HUES64 (cell line): Measurements from ENCODE around the gene GALNT10.
A peak's percentile ranks its signal among the peaks of the same experiment; 100 is the strongest.

Source experiments
- H3K27ac ChIP-seq: 2 replicates; pipeline ENCODE4 v1.7.0; 2013; ENCODE audit warnings: low read depth, low read length, inconsistent platforms
- H3K27me3 ChIP-seq: 2 replicates; pipeline ENCODE4 v1.6.1; 2013; ENCODE audit warnings: mild to moderate bottlenecking, low read length; ENCODE audit not compliant: insufficient read depth
- H3K36me3 ChIP-seq: 2 replicates; pipeline ENCODE4 v1.6.1; 2013; ENCODE audit warnings: mild to moderate bottlenecking, low read length; ENCODE audit not compliant: insufficient read depth
- H3K4me1 ChIP-seq: 2 replicates; pipeline ENCODE4 v1.6.1; 2013; ENCODE audit warnings: mild to moderate bottlenecking, low read length, moderate library complexity; ENCODE audit not compliant: insufficient read depth
- H3K4me3 ChIP-seq: 2 replicates; pipeline ENCODE4 v1.5.1; 2013; ENCODE audit warnings: mild to moderate bottlenecking, low read length, moderate library complexity
- H3K9ac ChIP-seq: 2 replicates; pipeline ENCODE4 v1.6.1; 2013; ENCODE audit warnings: mild to moderate bottlenecking, low read depth, low read length
- H3K9me3 ChIP-seq: 2 replicates; pipeline ENCODE4 v1.6.1; 2013; ENCODE audit warnings: low read depth, low read length; ENCODE audit not compliant: insufficient read depth
- WGBS: fragments of 150-250, 120-280 bp; methylation state at CpG from one replicate; pipeline ENCODE4 v1.1.7; 2013; ENCODE audit warnings: missing lambda C conversion rate; 5-methylcytosine and 5-hydroxymethylcytosine counted together

The GALNT10 gene

GRCh38 chr5:154218786-154219185 is 28.3 kb downstream of the GALNT10 start:
- no peak overlapping the region for H3K4me3 ChIP-seq
- H3K4me1 ChIP-seq: peaks cover 35% of the 10 kb centered on the region
- WGBS: 89% methylated on average over 8 of the region's 8 CpGs
- no peaks in the 10 kb centered on the region for H3K36me3 ChIP-seq
- no peak overlapping the region for H3K27ac ChIP-seq
- H3K27me3 ChIP-seq: no peaks in the 10 kb centered on the region
- H3K9ac ChIP-seq: no peak overlapping the region
- H3K9me3 ChIP-seq: no peaks in the 10 kb centered on the region

GRCh38 chr5:154220625-154221024 is 30.1 kb downstream of the GALNT10 start:
- no peak overlapping the region for H3K9ac ChIP-seq
- no peaks in the 10 kb centered on the region for H3K9me3 ChIP-seq
- no peak overlapping the region for H3K27ac ChIP-seq

GRCh38 chr5:154221371-154221896 is 30.9 kb downstream of the GALNT10 start:
- Histone ChIP-seq H3K36me3 (no peaks in the 10 kb centered on the region), H3K4me3 (no peak overlapping the region), H3K4me1 (peaks cover 35% of the 10 kb centered on the region), H3K27me3 (no peaks in the 10 kb centered on the region), H3K9me3 (no peaks in the 10 kb centered on the region), H3K27ac (peak overlapping the region; percentile 24; the same call in 1 of the 2 replicates), H3K9ac (no peak overlapping the region)
- WGBS: 85% methylated on average over 8 of the region's 8 CpGs

More at GRCh38 chr5:154220625-154221024, 30.1 kb downstream of the GALNT10 start:
- no peaks in the 10 kb centered on the region for H3K36me3 ChIP-seq
- peaks cover 35% of the 10 kb centered on the region for H3K4me1 ChIP-seq
- H3K27me3 ChIP-seq: no peaks in the 10 kb centered on the region
- H3K4me3 ChIP-seq: no peak overlapping the region

DNA sequence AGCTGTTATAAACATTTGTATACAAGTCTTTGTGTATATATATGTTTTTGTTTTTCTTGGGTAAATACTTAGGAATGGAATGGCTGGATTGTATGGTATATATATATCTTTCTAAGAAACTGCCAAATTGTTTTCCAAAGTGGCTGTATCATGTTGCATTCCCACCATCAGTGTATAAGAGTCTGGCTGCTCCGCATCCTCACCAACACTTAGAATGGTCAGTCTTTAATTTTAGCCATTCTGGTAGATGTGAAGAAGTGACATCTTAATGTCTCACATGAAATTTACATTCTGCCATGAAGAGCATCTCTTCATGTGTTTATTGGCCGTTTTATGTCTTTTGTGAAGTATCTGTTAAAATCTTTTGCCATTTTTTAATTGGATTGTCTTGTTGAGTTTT is 31.9 kb downstream of the GALNT10 start:
- H3K27ac ChIP-seq: no peak overlapping the region
- 91% methylated on average over 2 of the region's 2 CpGs for WGBS
- H3K36me3 ChIP-seq: no peaks in the 10 kb centered on the region
- peaks cover 35% of the 10 kb centered on the region for H3K4me1 ChIP-seq
- H3K4me3 ChIP-seq: no peak overlapping the region
- H3K9ac ChIP-seq: no peak overlapping the region
- H3K9me3 ChIP-seq: peaks cover 6% of the 10 kb centered on the region; the same call in 1 of the 2 replicates
- no peaks in the 10 kb centered on the region for H3K27me3 ChIP-seq

GRCh38 chr5:154223320-154223719 is 32.8 kb downstream of the GALNT10 start:
- H3K4me1 ChIP-seq: peaks cover 35% of the 10 kb centered on the region
- no peaks in the 10 kb centered on the region for H3K36me3 ChIP-seq
- H3K9me3 ChIP-seq: peaks cover 7% of the 10 kb centered on the region; the same call in 1 of the 2 replicates
- H3K9ac ChIP-seq: no peak overlapping the region
- no peak overlapping the region for H3K4me3 ChIP-seq
- 89% methylated on average over 3 of the region's 3 CpGs for WGBS
- no peak overlapping the region for H3K27ac ChIP-seq
- no peaks in the 10 kb centered on the region for H3K27me3 ChIP-seq

DNA sequence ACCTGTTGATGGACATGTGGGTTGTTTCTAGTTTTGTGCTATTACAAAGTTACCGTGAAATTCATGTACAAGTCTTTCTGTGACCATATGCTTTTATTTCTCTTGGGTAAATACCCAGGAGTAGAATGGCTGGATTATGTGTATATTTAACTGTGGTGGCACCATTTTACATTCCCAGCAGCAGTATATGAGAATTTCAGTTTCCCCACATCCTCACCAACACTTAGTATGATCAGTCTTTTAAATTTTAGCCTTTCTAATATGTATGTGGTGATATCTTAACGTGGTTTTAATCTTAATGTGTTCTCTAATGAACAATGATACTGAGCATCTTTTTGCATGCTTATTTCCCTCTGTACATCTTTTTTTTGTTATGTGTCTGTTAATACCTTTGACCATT is 36.6 kb downstream of the GALNT10 start:
- 100% methylated on average over 1 of the region's 2 CpGs for WGBS
- H3K4me1 ChIP-seq: no peaks in the 10 kb centered on the region
- no peak overlapping the region for H3K4me3 ChIP-seq
- H3K9me3 ChIP-seq: peaks cover 7% of the 10 kb centered on the region; the same call in 1 of the 2 replicates
- no peak overlapping the region for H3K27ac ChIP-seq
- no peaks in the 10 kb centered on the region for H3K36me3 ChIP-seq
- H3K27me3 ChIP-seq: no peaks in the 10 kb centered on the region
- no peak overlapping the region for H3K9ac ChIP-seq

- Histone ChIP-seq H3K27ac (no peak overlapping the region), H3K27me3 (no peaks in the 10 kb centered on the region), H3K4me3 (no peak overlapping the region), H3K9ac (no peak overlapping the region), H3K4me1 (no peaks in the 10 kb centered on the region), H3K9me3 (peaks cover 7% of the 10 kb centered on the region; the same call in 1 of the 2 replicates), H3K36me3 (no peaks in the 10 kb centered on the region)
- WGBS: 94% methylated on average over 4 of the region's 4 CpGs
Measured at GRCh38 chr5:154228696-154229095, 38.2 kb downstream of the GALNT10 start.

GRCh38 chr5:154230526-154230925 is 40.0 kb downstream of the GALNT10 start:
- Histone ChIP-seq H3K4me3 (no peak overlapping the region), H3K9ac (no peak overlapping the region), H3K9me3 (peaks cover 7% of the 10 kb centered on the region; the same call in 1 of the 2 replicates), H3K4me1 (no peaks in the 10 kb centered on the region), H3K27ac (no peak overlapping the region), H3K36me3 (no peaks in the 10 kb centered on the region), H3K27me3 (no peaks in the 10 kb centered on the region)

- Histone ChIP-seq H3K4me3 (no peak overlapping the region), H3K9me3 (no peaks in the 10 kb centered on the region), H3K4me1 (peaks cover 8% of the 10 kb centered on the region; the same call in 1 of the 2 replicates), H3K36me3 (no peaks in the 10 kb centered on the region), H3K27me3 (no peaks in the 10 kb centered on the region), H3K9ac (no peak overlapping the region), H3K27ac (no peak overlapping the region)
- 90% methylated on average over 3 of the region's 3 CpGs for WGBS
Measured at GRCh38 chr5:154234551-154234950, 44.0 kb downstream of the GALNT10 start.

- no peaks in the 10 kb centered on the region for H3K9me3 ChIP-seq
- H3K9ac ChIP-seq: no peak overlapping the region
- H3K27ac ChIP-seq: no peak overlapping the region
- H3K36me3 ChIP-seq: no peaks in the 10 kb centered on the region
- H3K27me3 ChIP-seq: no peaks in the 10 kb centered on the region
- no peak overlapping the region for H3K4me3 ChIP-seq
- H3K4me1 ChIP-seq: peaks cover 13% of the 10 kb centered on the region
- 86% methylated on average over 1 of the region's 1 CpG for WGBS
Measured at GRCh38 chr5:154236011-154236410, 45.5 kb downstream of the GALNT10 start.

GRCh38 chr5:154236536-154237375 is 46.2 kb downstream of the GALNT10 start:
- H3K4me3 ChIP-seq: no peak overlapping the region
- no peak overlapping the region for H3K9ac ChIP-seq
- no peaks in the 10 kb centered on the region for H3K27me3 ChIP-seq
- no peaks in the 10 kb centered on the region for H3K36me3 ChIP-seq
- WGBS: 92% methylated on average over 7 of the region's 7 CpGs
- no peak overlapping the region for H3K27ac ChIP-seq
- H3K9me3 ChIP-seq: no peaks in the 10 kb centered on the region
- peaks cover 13% of the 10 kb centered on the region for H3K4me1 ChIP-seq
